Endothelial cell (in vitro differentiated cells): Measurements from ENCODE around the gene ZNF580. TPM values are rescaled to one million over a fixed set of nuclear protein-coding genes. Genes with fewer than 3 reads are reported as not detected.
A peak's percentile ranks its signal among the peaks of the same experiment; 100 is the strongest.

Source experiments
- DNase-seq: peaks from one replicate; pipeline ENCODE4 v3.0.0; 2021; ENCODE audit warnings: low spot score
- H3K27ac Mint-ChIP-seq: one replicate; pipeline ENCODE4 v1.8.0; 2021; ENCODE audit warnings: mixed read lengths, inconsistent platforms; ENCODE audit not compliant: unreplicated experiment
- H3K27me3 Mint-ChIP-seq: one replicate; pipeline ENCODE4 v1.8.0; 2021; ENCODE audit warnings: mild to moderate bottlenecking, moderate library complexity, mixed read lengths, inconsistent platforms; ENCODE audit not compliant: unreplicated experiment
- H3K36me3 Mint-ChIP-seq: one replicate; pipeline ENCODE4 v1.8.0; 2021; ENCODE audit warnings: mild to moderate bottlenecking, low read depth, mixed read lengths, inconsistent platforms; ENCODE audit not compliant: unreplicated experiment
- H3K4me1 Mint-ChIP-seq: one replicate; pipeline ENCODE4 v1.8.0; 2021; ENCODE audit warnings: mild to moderate bottlenecking, mixed read lengths, inconsistent platforms; ENCODE audit not compliant: unreplicated experiment
- H3K4me3 Mint-ChIP-seq: one replicate; pipeline ENCODE4 v1.8.0; 2021; ENCODE audit warnings: mild to moderate bottlenecking, mixed read lengths, inconsistent platforms; ENCODE audit not compliant: unreplicated experiment
- H3K9me3 Mint-ChIP-seq: one replicate; pipeline ENCODE4 v1.8.0; 2021; ENCODE audit warnings: mixed read lengths, inconsistent platforms; ENCODE audit not compliant: unreplicated experiment
- total RNA-seq: library from RNA; stranded (reverse); fragmentation: NEBNext Ultra II Directional; extraction: Animal tissue kit (Norgen Biotek cat#: 25700); gene quantifications from one replicate; pipeline ENCODE4 v1.2.1, GENCODE V29; 2021; ENCODE audit not compliant: unreplicated experiment
- TF ChIP-seq, protein P1 (sequence below): fragments of 200-600 bp; sonication (generic); IDR thresholded peaks from one replicate; pipeline ENCODE4 v1.5.0; 2021; ENCODE audit warnings: antibody characterized with exemption; ENCODE audit not compliant: unreplicated experiment

The ZNF580 gene
- total RNA-seq, 1 donor from 2014 or later = 34.0 TPM

DNA sequence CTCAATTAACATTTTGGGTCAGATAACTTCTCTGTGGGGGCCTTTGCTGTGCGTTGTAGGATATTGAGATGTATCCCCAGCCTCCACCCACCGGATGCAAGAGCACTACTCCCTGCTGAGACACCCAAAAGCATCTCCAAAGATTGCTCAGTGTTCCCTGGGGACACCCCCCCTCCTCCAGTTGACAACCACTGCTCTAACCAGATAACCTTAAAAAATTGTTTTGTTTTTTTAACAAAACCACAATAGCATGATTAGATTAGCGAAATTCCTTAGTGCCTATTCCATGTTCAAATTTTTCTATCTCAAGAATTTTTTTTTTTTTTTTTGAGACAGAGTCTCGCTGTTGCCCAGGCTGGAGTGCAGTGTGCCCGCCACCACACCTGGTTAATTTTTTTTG, 31.6 kb downstream of the ZNF580 start:
- Mint-ChIP-seq H3K27ac (peak overlapping the region; percentile 72), H3K4me1 (peaks cover 38% of the 10 kb centered on the region), H3K9me3 (no peaks in the 10 kb centered on the region), H3K27me3 (peaks cover 33% of the 10 kb centered on the region), H3K4me3 (peak overlapping the region; percentile 78), H3K36me3 (peaks cover 52% of the 10 kb centered on the region)
- TF ChIP-seq, protein P1, sequence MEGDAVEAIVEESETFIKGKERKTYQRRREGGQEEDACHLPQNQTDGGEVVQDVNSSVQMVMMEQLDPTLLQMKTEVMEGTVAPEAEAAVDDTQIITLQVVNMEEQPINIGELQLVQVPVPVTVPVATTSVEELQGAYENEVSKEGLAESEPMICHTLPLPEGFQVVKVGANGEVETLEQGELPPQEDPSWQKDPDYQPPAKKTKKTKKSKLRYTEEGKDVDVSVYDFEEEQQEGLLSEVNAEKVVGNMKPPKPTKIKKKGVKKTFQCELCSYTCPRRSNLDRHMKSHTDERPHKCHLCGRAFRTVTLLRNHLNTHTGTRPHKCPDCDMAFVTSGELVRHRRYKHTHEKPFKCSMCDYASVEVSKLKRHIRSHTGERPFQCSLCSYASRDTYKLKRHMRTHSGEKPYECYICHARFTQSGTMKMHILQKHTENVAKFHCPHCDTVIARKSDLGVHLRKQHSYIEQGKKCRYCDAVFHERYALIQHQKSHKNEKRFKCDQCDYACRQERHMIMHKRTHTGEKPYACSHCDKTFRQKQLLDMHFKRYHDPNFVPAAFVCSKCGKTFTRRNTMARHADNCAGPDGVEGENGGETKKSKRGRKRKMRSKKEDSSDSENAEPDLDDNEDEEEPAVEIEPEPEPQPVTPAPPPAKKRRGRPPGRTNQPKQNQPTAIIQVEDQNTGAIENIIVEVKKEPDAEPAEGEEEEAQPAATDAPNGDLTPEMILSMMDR = no peak
- no peak for DNase-seq

DNA sequence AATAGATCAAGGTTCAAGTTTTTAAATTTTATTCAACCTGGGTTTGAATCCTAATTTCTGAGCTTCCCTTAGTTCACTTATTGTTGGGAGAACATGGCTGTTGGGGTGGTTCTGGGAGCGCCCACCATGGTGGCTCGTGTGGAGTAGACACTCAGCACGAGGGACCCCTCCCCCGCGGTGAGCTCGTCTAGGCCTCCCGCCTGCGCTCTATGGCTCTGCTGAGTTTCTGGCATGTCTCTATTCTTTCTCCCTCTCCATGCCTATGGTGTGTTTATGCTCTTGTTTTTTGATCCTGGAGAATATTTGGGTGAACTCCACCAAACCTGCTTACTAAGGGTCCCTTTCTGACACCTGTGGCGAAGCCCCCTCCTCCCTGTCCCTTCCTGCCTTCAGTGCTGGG, 32.7 kb downstream of the ZNF580 start:
- Mint-ChIP-seq H3K27ac (peak overlapping the region; percentile 92), H3K36me3 (peaks cover 51% of the 10 kb centered on the region), H3K4me1 (peaks cover 48% of the 10 kb centered on the region), H3K27me3 (peaks cover 33% of the 10 kb centered on the region), H3K9me3 (no peaks in the 10 kb centered on the region), H3K4me3 (peak overlapping the region; percentile 63)
- TF ChIP-seq, protein P1 = no peak
- DNase-seq = no peak

DNA sequence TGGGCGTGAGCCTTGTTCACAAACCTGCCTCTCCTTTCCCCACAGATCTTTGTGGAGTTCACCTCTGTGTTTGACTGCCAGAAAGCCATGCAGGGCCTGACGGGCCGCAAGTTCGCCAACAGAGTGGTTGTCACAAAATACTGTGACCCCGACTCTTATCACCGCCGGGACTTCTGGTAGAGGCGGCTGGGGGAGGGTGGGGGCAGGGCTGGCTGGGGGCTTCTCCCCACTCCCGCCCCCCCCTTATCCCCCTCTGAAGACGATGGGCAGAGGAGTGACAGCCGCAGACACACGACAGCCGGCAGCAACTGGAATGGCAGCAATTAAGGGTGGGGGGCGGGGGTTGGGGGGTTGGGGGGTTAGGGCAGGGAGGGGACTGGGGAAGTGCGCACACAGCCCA, 33.1 kb downstream of the ZNF580 start:
- Mint-ChIP-seq H3K9me3 (no peaks in the 10 kb centered on the region), H3K36me3 (peaks cover 56% of the 10 kb centered on the region), H3K27me3 (peaks cover 33% of the 10 kb centered on the region), H3K27ac (peak overlapping the region; percentile 92), H3K4me3 (peak overlapping the region; percentile 63), H3K4me1 (peaks cover 52% of the 10 kb centered on the region)
- no peak for DNase-seq
- TF ChIP-seq, protein P1 = no peak

DNA sequence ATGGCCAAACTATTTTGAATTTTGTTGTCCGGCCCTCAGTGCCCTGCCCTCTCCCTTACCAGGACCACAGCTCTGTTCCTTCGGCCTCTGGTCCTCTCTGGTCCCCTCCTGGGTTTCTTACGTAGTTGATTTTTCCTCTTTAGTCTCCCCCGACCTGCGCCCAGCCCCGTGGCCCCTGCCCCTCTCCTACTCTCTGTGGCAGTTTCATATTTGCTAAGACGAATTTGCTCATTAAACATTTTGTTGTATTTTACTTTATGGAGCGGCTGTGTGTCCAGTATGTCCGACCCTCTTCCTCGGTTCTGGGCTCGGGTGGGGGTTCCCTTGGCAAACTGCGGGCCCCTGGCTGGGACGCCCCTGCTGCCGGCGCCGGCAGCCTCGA, 33.6 kb downstream of the ZNF580 start:
- no peak for DNase-seq
- TF ChIP-seq, protein P1 = no peak
- Mint-ChIP-seq H3K36me3 (peaks cover 60% of the 10 kb centered on the region), H3K4me3 (peak overlapping the region; percentile 85), H3K27me3 (peaks cover 30% of the 10 kb centered on the region), H3K4me1 (peaks cover 56% of the 10 kb centered on the region), H3K9me3 (no peaks in the 10 kb centered on the region), H3K27ac (peak overlapping the region; percentile 94)

DNA sequence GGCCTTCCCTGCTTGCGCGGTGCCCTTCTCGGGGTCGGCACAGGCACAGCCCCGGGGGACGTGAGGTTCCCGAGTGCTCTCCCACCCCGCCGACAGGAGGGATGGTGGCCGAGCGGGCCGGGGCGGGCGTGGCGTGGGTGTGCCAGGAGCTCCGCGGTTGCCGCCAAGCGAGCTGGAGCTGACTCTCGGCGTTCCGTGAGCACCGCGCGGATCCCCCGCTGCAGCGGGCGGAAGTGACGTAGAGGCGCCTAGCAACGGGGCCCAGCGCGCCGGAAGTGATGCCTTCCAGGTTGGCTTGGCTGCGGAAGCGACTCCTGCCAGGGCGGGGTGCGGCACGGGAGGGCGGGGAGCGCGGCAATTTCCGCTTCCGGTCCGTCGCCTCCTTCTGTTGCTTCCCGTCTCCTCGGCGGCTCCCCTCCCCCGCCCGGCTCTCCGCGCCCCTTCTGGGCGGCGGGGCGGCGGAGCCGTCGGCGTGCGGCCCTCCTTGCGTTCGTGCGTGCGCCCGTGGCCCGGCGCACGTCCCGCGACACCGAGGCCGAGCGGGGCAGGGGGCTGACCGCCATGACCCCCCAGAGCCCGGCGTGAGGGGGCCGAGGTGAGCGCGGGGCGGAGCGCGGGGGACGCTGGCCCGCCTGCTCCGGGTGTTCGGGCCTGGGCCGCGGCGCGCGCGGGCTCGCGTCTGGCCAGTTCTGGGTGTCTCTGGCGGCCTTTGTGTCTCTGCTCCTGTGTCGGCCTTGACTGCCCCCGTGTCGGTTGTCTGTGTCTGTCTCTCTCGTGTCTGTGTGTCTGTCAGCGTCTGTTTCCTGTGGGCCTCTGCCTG, 34.2 kb downstream of the ZNF580 start, which contains the start of gene EPN1:
EPN1 (plus strand) TSS at position 386 of the 820 bp plus-strand sequence. CDS start 3,402 bp downstream, outside the sequence.
- peaks cover 28% of the 10 kb centered on the region for H3K27me3 Mint-ChIP-seq
- H3K9me3 Mint-ChIP-seq = no peaks in the 10 kb centered on the region
- DNase-seq = peak; percentile 92
- H3K36me3 Mint-ChIP-seq = peaks cover 63% of the 10 kb centered on the region
- H3K27ac Mint-ChIP-seq = peak within 1 kb of the TSS; percentile 100
- peak within 1 kb of the TSS; percentile 99 for H3K4me3 Mint-ChIP-seq
- TF ChIP-seq, protein P1 = no peak
- H3K4me1 Mint-ChIP-seq = peaks cover 61% of the 10 kb centered on the region
